ENCODE data around the gene CNTN2. TPM values are rescaled to one million over a fixed set of nuclear protein-coding genes. Genes with fewer than 3 reads are reported as not detected.

CNTN2 gene
- total and polyA plus RNA-seq, 2 of the 8 experiments (the other 6 are each of a cell fraction or from before 2014, with no cell fraction given) = 1.2 to 3.9 TPM

DNA sequence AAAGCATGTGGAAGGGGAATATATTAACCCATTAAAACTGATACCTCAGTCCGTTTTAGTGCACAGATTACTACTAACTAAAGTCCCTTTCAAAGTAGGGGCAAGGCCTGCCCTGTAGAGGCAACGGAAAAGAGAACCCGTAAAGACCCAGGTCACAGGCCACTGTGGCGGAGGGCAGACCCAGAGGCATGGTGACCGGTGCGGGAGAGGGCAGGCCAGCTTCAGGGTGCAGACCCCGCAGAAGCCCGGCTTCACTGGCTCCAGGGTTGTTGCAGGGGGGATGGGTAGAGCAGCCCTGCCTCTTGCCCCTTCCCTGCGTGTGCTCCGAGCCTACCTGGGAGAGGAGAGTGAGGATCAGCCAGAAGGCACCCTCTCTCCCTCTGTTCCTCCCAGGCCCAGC is 17.7 kb downstream of the CNTN2 start (continued):
- TF ChIP-seq, protein P1, sequence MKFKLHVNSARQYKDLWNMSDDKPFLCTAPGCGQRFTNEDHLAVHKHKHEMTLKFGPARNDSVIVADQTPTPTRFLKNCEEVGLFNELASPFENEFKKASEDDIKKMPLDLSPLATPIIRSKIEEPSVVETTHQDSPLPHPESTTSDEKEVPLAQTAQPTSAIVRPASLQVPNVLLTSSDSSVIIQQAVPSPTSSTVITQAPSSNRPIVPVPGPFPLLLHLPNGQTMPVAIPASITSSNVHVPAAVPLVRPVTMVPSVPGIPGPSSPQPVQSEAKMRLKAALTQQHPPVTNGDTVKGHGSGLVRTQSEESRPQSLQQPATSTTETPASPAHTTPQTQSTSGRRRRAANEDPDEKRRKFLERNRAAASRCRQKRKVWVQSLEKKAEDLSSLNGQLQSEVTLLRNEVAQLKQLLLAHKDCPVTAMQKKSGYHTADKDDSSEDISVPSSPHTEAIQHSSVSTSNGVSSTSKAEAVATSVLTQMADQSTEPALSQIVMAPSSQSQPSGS (IDR thresholded peaks at IDR 0.05; ENCODE audit: low read length) = no peak
- no peak for TF ChIP-seq SP2 (IDR thresholded peaks at IDR 0.05; ENCODE audit: low read length)
- no peak for TF ChIP-seq BRCA1 (IDR thresholded peaks at IDR 0.05; ENCODE audit: low read depth, low read length)
- TF ChIP-seq YY1 (IDR thresholded peaks at IDR 0.05; ENCODE audit: low read depth, low read length) = no peak
- no peak for TF ChIP-seq SRF (IDR thresholded peaks at IDR 0.05; ENCODE audit: low read depth, low read length)

Measured in H1 (cell line).